HG03469 (cell line): ENCODE data around the gene ATP8B1.
"Not testable (repeated sequence)": the region's sequence is repeated elsewhere in the genome, so short reads cannot be mapped to it uniquely, and the experiment has no call there.

Source experiments
- ATAC-seq: cut with Tn5 transposase; IDR thresholded peaks from one replicate; pipeline ENCODE4 v1.9.1; 2021; ENCODE audit warnings: mild to moderate bottlenecking, moderate library complexity, moderate number of reproducible peaks; ENCODE audit not compliant: unreplicated experiment

Gene ATP8B1

DNA sequence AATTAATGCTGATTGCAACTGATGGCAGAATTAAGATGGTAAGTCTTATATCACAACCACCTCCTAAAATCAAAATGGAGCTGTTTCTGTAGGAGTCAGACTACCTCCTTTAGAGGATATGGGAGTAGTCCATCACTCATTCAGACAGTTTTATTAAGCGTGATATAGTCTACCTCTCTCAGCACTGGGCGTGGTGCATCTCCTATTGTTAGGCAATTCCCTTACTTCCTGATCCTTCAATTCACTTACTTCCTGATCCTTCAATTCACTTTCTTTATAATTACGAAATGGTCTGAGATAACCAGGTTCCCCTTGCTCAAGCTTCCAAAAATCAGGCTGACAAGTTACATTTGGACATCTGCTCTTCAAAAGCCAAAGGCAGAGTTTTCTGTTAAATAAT is 31.9 kb downstream of the ATP8B1 start:
- ATAC-seq, result no peak

DNA sequence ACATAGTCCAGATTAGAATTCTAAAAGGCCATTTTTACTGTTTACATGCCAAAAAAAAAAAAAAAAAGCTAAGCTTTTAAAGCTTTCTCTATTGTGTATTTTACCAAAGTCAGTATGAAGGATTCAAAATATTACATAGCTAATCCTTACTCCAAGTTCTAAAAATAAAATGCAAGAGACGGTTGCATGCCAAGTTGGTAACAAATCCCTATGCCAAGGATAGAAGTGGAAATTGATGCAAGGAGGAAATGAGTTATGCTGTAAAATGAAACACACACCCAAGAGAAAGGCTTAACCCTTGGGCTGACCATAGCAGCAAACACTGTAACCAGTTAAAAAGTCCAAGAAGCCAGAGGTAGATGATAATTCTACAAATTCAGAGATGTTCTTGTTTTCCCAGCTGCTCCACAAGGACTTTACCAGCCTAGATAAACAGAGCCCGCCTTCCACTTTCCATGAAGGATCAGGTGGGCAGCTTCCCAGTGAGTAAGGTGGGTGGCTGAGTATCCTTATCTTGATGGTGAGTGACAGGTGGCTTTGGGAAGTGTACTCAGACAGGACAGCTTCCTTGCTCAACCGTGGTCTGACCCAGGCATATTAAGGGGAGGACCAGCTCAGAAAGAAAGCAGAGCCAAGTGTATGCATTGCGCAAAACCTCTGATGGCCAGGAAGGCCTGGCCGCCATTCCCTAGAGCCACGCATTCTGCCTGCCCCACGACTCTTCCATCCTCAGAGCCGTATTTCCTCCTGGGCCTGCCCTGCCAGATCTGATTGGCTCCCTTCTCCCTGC is 34.4 kb downstream of the ATP8B1 start:
- no peak for ATAC-seq

DNA sequence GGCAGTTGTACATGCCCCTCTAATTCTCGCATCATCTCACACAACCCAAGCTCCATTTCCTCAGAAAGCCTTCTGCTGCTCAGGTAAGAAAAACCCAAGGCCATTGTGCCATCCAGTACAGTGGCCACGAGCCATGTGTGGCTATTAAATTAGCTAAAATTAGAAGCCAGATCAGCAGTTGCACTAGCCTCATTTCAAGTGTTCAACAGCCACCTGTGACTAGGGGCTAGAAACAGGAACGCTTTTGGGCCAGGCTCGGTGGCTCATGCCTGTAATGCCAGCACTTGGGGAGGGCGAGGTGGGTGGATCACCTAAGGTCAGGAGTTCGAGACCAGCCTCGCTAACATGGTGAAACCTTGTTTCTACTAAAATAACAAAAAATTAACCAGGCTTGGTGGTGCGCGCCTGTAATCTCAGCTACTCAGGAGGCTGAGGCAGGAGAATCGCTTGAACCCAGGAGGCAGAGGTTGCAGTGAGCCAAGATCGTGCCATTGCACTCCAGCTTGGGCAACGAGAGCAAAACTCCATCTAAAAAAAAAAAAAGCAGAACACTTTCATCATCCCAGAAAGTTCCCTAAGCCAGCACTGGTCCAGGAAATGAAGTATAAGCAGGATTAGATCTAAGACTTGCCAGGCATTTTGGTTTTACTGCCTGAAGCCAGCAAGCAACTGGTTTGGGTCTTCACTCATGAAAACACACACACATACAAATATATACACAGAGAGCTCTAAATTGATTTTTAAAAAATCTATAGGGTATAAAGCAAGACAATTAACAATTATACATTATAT is 35.7 kb downstream of the ATP8B1 start:
- ATAC-seq, result no peak

DNA sequence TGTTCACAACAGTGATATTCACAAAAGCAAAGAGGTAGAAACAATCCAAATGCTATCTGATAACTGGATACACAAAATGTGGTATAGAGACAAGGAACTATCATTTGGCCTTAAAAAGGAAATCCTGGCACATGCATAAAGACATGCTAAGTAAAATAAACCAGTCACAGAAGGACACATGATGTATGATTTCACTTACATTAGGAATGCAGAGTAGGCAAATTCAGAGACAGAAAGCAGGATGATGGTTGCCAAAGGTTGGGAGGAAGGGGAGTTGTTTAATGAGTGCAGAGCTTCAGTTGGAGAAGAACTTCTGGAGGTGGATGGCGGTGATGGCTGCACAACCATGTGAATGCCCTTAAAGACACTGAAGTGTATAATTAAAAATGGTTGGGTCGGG is 38.1 kb downstream of the ATP8B1 start:
- no peak for ATAC-seq

DNA sequence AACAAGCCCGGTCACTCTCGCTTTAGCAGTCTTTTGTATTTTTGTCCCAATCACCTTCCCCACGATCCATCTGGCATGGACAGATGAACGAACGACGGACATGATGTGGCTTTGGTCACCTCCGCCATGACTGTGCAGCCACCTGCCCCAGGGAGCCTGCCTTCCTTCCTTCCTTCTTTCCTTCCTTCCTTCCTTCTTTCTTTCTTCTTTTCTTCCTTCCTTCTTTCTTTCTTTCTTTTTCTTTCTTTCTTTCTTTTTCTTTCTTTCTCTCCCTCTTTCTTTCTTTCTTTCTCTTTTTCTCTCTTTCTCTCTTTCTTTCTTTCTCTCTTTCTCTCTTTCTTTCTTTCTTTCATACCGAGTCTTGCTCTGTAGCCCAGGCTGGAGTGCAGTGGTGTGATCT is 39.0 kb downstream of the ATP8B1 start:
- no peak for ATAC-seq

DNA sequence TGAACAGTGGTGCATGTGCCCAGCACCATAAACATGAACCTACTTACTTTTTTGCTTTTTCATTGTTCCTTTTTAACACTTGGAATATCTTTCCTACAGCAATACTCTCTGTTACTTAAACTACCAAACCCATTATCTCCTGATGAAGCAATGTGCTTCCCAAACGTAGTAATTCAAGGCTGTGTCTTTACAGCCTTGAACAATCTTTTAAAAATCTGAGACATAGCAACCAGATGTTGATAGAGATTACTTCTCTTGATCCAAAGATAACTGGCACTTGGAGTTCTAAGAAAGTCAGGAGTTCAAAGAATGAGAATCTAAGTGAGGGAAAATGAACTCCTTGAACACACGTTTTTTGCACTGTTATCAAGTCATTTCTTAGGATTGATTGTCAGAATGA is 40.4 kb downstream of the ATP8B1 start:
- no peak for ATAC-seq

DNA sequence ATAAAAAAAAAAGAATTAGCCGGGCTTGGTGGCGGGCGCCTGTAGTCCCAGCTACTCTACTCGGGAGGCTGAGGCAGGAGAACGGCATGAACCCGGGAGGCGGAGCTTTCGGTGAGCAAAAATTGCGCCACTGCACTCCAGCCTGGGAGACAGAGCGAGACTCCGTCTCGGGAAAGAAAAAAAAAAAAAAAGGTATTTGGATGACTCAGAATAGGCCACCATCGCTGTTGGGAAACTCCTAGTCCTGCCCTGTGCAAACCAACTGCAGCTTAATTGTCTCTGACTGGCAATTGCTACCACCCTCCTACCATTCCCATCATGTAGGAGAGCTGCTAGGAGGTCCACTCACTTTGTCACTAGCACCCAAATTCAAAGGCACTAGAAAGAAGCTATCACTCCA is 43.5 kb downstream of the ATP8B1 start:
- ATAC-seq, result no peak

DNA sequence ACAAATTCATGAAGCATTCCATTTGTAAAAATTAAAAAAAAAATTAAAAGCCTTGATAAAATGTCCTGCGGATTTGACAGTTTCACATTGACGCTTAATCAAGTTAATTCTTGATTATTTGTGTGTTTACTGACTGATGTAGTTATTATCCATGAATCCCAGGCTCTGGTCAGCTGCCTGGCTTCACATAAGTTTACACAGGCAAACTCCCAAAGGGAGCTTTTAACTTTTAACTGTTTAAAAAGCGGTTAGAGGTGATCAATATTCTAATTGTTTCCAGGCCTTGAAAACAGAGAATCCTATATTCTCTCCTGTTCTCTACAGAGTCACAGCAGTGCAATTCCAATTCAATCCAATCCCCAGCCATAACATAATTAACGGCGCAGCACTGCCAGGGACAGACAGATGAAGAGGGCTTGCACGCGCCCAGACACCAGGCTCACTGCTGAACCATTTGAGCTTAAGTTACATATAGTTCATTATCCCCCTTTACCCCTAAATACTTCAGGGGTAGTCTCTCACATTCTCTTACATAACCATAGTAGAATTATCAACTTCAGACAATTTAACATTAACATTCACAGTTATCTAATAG is 47.5 kb downstream of the ATP8B1 start:
- ATAC-seq, result no peak

DNA sequence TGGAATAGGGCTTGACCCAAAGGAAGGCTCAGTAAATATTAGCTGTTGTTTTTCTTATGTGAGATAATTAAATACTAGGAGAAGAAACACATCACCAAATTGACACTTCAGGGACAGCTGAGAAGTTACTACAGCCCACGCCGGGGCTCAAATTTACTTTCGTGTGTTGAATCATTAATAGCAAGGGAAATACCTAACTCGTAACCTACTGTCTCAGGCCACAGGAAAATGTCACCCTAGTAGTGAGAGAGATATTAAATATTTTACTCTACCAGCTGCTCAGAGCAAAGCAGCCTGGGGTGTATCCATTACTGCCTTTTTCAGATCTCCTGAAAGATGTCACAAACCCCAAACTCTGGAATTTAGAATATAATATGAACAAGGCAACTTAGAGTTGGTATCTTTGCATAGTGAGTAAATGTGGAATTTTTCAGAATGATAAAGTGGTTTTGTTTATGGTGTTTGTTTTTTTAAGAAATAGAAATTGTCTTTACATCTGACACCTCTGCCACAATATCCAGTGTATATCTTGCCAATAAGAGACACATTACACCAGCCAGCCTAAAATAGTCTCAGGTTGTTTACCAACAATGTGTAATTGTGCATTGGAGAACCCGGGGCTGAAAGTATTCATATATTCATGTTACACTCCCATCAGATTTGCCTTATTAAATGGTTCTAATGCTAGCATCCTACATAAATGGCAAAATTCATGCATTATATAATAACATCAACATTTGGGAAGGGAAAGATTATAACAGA is 48.4 kb downstream of the ATP8B1 start:
- ATAC-seq, result peak; percentile 89

DNA sequence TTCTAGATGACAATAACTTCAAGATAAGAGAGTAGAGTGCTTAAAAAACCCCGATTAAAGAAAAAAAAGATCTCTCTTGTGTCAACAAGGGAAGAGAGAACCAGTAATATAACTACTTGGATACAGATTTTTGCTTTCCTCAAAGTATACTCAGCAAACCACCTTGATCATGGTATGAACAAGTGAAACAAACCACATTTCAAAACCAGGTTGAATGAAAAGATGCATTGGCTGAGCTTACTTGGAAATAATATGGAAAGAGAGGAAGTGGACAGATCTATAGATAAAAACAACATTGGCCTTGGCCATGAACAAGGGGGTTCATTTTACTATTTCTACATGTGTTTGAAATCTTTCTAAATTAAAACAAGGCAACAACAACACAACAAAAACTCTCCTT is 50.1 kb downstream of the ATP8B1 start:
- ATAC-seq, result no peak

DNA sequence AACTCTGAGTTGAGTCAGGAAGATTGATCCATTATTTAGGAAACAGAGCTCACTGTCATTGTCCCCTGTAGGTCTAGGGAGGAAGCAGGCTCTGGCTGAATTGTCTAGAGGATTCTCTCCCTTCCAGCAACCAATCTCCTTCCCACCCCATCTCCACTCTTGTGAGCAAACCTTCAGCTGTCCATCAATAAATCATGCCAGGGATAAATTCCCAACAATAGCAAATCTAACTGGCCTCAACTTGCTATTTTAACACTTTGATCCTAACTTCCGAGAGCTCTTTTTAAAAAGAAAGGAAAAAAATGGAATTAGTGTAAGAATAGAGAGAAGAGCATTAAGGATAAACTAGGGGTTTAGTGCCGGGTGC is 53.5 kb downstream of the ATP8B1 start:
- ATAC-seq, result no peak

DNA sequence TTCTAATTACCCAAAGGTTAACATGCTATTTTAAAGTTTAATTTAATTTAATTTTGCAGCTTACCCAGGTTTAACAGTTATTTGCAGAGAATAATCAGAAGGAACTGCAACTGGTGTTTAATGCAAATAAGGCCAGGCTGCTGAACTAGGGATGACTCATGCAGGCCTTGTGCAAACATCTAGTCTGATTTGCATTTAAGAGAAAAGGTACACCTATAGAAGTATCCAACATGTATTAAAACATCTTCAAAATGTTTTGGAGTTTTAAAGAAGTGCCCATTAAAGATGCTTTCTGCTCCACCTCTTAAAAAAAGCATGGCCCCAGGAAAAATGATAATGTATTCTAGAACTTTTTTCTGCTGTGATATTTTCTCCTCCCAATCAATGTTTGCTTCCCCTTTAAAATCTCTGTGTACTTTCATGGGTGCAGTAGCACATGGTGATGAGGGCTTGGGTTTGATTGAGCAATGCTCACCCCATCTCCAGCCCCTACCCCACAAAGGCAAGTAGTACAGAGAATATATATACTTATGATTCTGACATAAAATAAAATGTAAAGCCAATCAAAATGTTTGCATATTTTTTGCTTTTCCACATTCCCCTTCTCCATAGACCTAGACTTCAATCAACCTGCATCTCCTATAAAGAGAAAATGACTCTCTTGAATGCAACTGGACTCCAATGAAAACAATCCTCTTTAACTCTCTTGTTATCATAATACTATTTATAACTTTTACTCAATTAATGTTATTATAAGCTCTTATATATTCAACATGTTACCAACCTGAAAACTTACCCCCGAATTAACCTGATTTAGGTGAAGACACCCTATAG is 54.1 kb downstream of the ATP8B1 start:
- ATAC-seq, result peak; percentile 90

DNA sequence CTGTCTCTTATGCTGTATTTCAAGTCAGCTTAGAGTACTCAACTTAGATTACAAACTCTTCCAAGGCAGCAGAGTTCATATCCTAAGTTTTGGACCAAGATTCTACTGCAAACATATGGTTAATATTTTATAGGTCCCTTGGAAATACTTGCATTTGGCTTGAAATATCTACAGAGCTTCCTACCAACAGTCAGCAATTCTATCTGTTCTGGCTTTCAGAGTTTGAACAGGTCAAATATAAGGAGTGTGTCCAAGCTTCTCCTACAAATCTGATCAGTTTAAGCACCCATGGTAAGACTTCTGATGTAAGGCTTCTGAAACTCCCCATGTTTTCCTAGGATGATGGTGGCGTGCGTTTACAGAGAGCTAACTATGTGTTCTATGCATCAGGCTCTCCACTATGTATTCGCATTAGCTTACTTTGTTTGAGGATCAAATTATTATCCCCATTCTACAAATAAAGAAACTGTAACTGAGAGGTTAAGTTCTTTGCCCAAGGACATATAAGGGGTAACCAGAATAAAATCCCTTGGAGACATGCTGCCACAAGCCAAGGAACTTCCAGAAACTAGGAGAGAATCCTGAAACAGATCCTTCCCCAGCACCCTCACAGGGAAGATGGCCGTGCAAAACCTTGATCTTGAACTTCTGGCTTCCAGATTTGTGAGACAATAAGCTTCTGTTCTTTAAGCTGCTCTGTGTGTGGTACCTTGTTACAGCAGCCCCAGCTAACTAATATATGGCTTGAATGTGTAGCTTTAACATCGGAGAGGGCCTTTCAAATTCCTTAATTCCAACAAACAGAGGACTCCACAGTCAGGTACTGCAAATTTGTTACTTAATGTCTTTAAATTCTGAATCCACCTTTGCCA is 55.1 kb downstream of the ATP8B1 start:
- no peak for ATAC-seq

DNA sequence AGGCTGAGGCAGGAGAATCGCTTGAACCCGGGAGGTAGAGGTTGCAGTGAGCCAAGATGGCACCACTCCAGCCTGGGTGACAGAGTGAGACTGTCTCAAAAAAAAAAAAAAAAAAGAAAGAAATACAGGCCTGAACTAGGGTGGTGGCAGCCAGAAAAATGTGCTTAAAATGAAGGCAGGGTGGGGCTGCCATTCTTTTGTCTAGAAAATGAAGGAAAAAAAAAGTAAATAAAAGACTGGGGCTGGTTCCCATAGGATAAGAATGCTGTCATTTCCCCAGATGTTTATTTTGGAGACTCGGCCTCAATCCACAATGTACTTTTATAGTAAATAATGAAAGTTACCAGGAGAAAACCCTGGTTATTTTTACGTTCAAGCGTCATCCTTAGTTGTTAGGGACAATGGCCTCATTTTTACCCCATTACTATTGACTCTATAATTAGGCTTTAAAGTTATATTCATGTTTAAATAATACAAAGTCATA is 58.9 kb downstream of the ATP8B1 start:
- no peak for ATAC-seq

DNA sequence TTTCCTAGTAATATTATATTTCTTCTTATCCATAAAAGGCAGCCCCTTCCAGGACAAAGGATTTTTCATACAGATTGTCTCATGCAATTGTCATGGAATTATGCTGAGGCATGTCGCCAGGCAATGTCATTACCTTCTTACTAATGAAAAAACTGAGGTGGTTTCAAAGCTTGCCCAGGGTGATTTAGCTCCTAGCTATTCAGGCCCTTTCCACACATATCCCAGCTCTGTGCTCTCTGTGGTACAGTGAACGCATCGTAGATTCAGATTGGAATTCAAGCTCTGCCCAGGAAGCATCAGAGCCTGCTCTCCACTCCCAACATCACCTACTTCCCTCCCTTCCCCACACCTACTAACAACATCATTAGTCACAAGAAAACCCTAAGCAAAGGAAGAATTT is 60.1 kb downstream of the ATP8B1 start:
- no peak for ATAC-seq

DNA sequence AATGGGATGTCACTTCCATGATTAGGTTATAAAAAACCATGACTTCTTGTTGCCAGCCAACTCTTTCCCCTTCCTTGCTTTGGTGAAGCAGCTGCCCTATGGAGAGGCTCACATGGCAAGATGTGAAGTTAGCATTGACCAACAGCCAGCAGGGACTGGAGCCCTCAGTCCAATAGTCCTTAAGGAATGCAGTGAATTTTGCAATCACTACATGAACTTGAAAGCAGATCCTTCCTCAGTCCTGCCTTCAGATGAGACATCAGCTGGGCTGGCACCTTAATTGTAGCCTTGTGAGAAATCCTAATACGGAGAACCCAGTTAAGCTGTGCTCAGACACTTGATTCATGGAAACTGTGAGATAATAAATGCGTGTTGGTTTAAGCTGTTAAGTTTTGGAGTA is 61.8 kb downstream of the ATP8B1 start:
- no peak for ATAC-seq

DNA sequence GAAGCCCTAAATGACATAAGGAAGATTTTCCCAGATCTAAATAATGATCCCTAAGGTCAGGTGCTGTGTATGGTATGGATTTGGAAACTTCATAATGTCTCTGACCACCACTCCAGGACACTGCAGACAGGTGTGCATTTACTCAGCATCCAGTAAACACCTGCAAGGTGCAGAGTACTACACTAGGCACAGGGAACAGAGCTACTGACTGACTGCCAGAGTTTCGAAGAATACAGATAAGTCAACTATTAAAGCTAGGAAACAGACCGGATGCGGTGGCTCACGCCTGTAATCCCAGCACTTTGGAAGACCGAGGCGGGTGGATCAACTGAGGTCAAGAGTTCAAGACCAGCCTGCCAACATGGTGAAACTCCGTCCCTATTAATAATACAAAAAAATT is 65.0 kb downstream of the ATP8B1 start:
- ATAC-seq, result no peak

DNA sequence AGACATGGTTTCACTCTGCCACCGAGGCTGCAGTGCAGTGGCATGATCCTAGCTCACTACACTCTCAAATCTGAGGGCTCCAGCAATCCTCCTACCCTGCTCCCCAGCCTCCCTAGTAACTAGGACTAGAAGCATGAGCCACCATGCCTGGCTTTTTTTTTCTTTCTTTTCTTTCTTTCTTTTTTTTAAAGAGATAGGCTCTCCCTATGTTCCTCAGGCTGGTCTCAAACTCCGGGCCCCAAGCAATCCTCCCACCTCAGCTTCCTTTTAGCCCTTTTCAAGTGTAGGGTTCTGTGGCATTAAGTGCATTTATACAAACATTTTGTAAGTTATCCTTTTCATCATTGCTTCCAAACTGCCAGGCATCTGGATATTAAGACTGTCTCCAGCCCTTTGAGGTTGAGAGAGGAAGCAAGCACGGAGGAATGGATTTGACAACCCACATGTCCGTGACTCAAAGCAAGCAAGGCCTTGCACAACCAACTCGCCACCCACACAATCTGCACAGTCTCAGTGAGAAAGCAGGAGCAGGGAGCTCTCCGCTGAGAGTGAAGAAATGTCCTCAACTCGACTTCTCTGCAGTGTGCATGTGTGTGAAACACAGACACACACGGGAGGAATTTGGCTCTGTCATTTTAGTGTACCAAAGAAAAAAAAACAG is 65.6 kb downstream of the ATP8B1 start:
- no peak for ATAC-seq

DNA sequence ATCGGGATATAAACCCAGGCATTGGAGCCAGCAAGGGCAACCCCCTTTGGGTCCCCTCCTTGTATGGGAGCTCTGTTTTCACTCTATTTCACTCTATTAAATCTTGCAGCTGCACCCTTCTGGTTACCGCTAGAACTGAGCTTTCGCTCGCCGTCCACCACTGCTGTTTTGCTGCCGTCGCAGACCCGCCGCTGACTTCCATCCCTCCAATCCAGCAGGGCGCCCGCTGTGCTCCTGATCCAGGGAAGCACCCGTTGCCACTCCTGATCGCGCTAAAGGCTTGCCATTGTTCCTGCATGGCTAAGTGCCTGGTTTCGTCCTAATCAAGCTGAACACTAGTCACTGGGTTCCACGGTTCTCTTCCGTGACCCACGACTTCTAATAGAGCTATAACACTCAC is 68.1 kb downstream of the ATP8B1 start:
- ATAC-seq, result not testable (repeated sequence)
